ENCODE results near the gene MAGI1.

DNA sequence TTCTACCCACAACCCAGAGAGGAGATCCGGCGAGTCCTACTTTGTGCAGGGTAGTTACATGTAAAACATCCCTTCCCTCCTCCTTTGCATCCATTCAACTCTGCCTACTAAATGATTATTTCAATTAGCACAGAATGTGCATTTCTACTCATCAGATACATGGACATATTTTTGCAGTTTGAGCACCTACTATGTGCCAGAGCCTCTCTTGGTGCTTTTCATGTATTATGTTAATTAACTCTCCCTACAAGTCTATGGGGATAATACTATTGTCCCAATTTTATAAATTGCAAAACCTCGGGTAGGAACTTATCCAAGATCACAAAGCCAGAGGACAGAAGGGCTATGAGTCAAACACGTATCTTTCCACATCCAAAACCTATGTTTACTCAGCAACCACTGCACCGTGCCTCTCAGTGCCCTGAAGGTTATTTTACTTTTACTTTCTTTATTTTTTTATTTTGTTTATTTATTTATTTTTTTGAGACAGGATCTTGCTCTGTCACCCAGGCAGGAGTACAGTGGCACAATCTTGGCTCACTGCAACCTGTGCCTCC, 432.8 kb downstream of the MAGI1 start:
- TF ChIP-seq POLR2A (IDR thresholded peaks at IDR 0.05) (no peak), POLR2AphosphoS5 (IDR thresholded peaks at IDR 0.05) (no peak), EP300 (IDR thresholded peaks at IDR 0.05) (no peak)
- TF ChIP-seq, protein P1, sequence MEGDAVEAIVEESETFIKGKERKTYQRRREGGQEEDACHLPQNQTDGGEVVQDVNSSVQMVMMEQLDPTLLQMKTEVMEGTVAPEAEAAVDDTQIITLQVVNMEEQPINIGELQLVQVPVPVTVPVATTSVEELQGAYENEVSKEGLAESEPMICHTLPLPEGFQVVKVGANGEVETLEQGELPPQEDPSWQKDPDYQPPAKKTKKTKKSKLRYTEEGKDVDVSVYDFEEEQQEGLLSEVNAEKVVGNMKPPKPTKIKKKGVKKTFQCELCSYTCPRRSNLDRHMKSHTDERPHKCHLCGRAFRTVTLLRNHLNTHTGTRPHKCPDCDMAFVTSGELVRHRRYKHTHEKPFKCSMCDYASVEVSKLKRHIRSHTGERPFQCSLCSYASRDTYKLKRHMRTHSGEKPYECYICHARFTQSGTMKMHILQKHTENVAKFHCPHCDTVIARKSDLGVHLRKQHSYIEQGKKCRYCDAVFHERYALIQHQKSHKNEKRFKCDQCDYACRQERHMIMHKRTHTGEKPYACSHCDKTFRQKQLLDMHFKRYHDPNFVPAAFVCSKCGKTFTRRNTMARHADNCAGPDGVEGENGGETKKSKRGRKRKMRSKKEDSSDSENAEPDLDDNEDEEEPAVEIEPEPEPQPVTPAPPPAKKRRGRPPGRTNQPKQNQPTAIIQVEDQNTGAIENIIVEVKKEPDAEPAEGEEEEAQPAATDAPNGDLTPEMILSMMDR (IDR thresholded peaks at IDR 0.05) = no peak
